ENCODE data around the gene NLRP7.

NLRP7 gene

GRCh38 chr19:54883228-54883627 lies 64.1 kb downstream of the NLRP7 start:
- H3K36me3 ChIP-seq (ENCODE audit: insufficient read depth): no peaks in the 10 kb centered on the region
- H4K20me1 ChIP-seq (ENCODE audit: insufficient read depth): no peaks in the 10 kb centered on the region
- peak overlapping the region; percentile 21; the same call in 1 of the 2 replicates for H3K4me2 ChIP-seq
- no peak for TF ChIP-seq CTCF (conservative IDR thresholded peaks at IDR 0.05; ENCODE audit: low read depth, low read length)
- H3K27ac ChIP-seq: no peak overlapping the region
- H2AFZ ChIP-seq (ENCODE audit: low read depth): peak overlapping the region; percentile 47; the same call in 1 of the 2 replicates
- no peaks in the 10 kb centered on the region for H3K79me2 ChIP-seq (ENCODE audit: insufficient read depth, low read depth)
- no peaks in the 10 kb centered on the region; the same call in 1 of the 2 replicates for H3K27me3 ChIP-seq (ENCODE audit: insufficient read depth, low read depth)
- no peak overlapping the region for H3K4me3 ChIP-seq (IDR thresholded peaks at IDR 0.05; ENCODE audit: insufficient read depth, low read depth, low read length)
- no peak overlapping the region for H3K9ac ChIP-seq
- peaks cover 5% of the 10 kb centered on the region for H3K4me1 ChIP-seq (ENCODE audit: low read depth, poor library complexity, severe bottlenecking)

- Histone ChIP-seq H3K27me3 (ENCODE audit: insufficient read depth, low read depth) (no peaks in the 10 kb centered on the region; the same call in 1 of the 2 replicates), H3K9ac (no peak overlapping the region)
These were observed 64.6 kb downstream of the NLRP7 start for GRCh38 chr19:54882758-54883157.

GRCh38 chr19:54881884-54882283 lies 65.4 kb downstream of the NLRP7 start:
- Histone ChIP-seq H3K27ac (no peak overlapping the region), H3K27me3 (ENCODE audit: insufficient read depth, low read depth) (peaks cover 6% of the 10 kb centered on the region; the same call in 1 of the 2 replicates)

More at GRCh38 chr19:54882758-54883157, 64.6 kb downstream of the NLRP7 start:
- Histone ChIP-seq H3K4me3 (IDR thresholded peaks at IDR 0.05; ENCODE audit: insufficient read depth, low read depth, low read length) (no peak overlapping the region), H4K20me1 (ENCODE audit: insufficient read depth) (no peaks in the 10 kb centered on the region), H3K4me1 (ENCODE audit: low read depth, poor library complexity, severe bottlenecking) (peaks cover 5% of the 10 kb centered on the region), H3K27ac (no peak overlapping the region), H3K36me3 (ENCODE audit: insufficient read depth) (no peaks in the 10 kb centered on the region), H2AFZ (ENCODE audit: low read depth) (peak overlapping the region; percentile 47; the same call in 1 of the 2 replicates), H3K79me2 (ENCODE audit: insufficient read depth, low read depth) (no peaks in the 10 kb centered on the region), H3K4me2 (peak overlapping the region; percentile 21; the same call in 1 of the 2 replicates)
- peak; percentile 34; the same call in 1 of the 2 replicates for TF ChIP-seq CTCF (conservative IDR thresholded peaks at IDR 0.05; ENCODE audit: low read depth, low read length)

GRCh38 chr19:54877471-54877870 lies 69.9 kb downstream of the NLRP7 start:
- H4K20me1 ChIP-seq (ENCODE audit: insufficient read depth): no peaks in the 10 kb centered on the region
- H3K4me2 ChIP-seq: no peak overlapping the region
- H3K9ac ChIP-seq: no peak overlapping the region
- H3K79me2 ChIP-seq (ENCODE audit: insufficient read depth, low read depth): no peaks in the 10 kb centered on the region
- H2AFZ ChIP-seq (ENCODE audit: low read depth): no peak overlapping the region
- no peaks in the 10 kb centered on the region for H3K36me3 ChIP-seq (ENCODE audit: insufficient read depth)
- no peak overlapping the region for H3K27ac ChIP-seq
- H3K4me1 ChIP-seq (ENCODE audit: low read depth, poor library complexity, severe bottlenecking): no peaks in the 10 kb centered on the region
- H3K27me3 ChIP-seq (ENCODE audit: insufficient read depth, low read depth): peaks cover 7% of the 10 kb centered on the region; the same call in 1 of the 2 replicates
- TF ChIP-seq CTCF (conservative IDR thresholded peaks at IDR 0.05; ENCODE audit: low read depth, low read length): no peak
- H3K4me3 ChIP-seq (IDR thresholded peaks at IDR 0.05; ENCODE audit: insufficient read depth, low read depth, low read length): no peak overlapping the region

More at GRCh38 chr19:54881884-54882283, 65.4 kb downstream of the NLRP7 start:
- Histone ChIP-seq H4K20me1 (ENCODE audit: insufficient read depth) (no peaks in the 10 kb centered on the region), H3K4me3 (IDR thresholded peaks at IDR 0.05; ENCODE audit: insufficient read depth, low read depth, low read length) (no peak overlapping the region), H3K36me3 (ENCODE audit: insufficient read depth) (no peaks in the 10 kb centered on the region), H3K79me2 (ENCODE audit: insufficient read depth, low read depth) (no peaks in the 10 kb centered on the region), H3K9ac (no peak overlapping the region), H3K4me2 (no peak overlapping the region), H2AFZ (ENCODE audit: low read depth) (no peak overlapping the region), H3K4me1 (ENCODE audit: low read depth, poor library complexity, severe bottlenecking) (peaks cover 5% of the 10 kb centered on the region)
- TF ChIP-seq CTCF (conservative IDR thresholded peaks at IDR 0.05; ENCODE audit: low read depth, low read length): no peak

Data from KMS-11 (cell line).